ENCODE results near the gene CRTC1. TPM values are rescaled to one million over a fixed set of nuclear protein-coding genes. Genes with fewer than 3 reads are reported as not detected.

Gene CRTC1
- total and polyA plus RNA-seq, 2 of the 13 experiments (the other 11 are each of a cell fraction or from before 2014, with no cell fraction given), result 2.0 to 2.7 TPM

- BruUV-seq (replicated peaks), result no TSS peak
- no peak overlapping the region for H3K4me3 ChIP-seq (replicated peaks in 1 of 3; ENCODE audit: insufficient read depth in 1 of 3, low read depth in 2 of 3, low read length in 3 of 3)
- H2AFZ ChIP-seq (ENCODE audit: low read length), result no peak overlapping the region
- H3K9ac ChIP-seq (ENCODE audit: insufficient read depth, low read depth, low read length), result no peak overlapping the region
- WGBS (ENCODE audit: low lambda C conversion rate), result 80% methylated on average over 1 of the region's 5 CpGs
- TF ChIP-seq ZFP36 (IDR thresholded peaks at IDR 0.05; ENCODE audit: borderline replicate concordance, low read depth, low read length, partially characterized antibody) (peak; percentile 32), STAG1 (CRISPR knock-in tag; IDR thresholded peaks at IDR 0.05) (no peak)
- peaks cover 21% of the 10 kb centered on the region for H3K4me1 ChIP-seq (ENCODE audit: insufficient read depth, low read length)
- DNase-seq (ENCODE audit: low spot score) (no peak), ATAC-seq (no peak), FAIRE-seq (no peak)
- no peaks in the 10 kb centered on the region for H3K27me3 ChIP-seq (ENCODE audit: control insufficient read depth in 1 of 2, insufficient read depth in 2 of 2, low read length in 2 of 2)
- no peak overlapping the region for H3K4me2 ChIP-seq (ENCODE audit: low read depth, low read length)
- H3K9me3 ChIP-seq (ENCODE audit: low read length), result no peaks in the 10 kb centered on the region
- no peaks in the 10 kb centered on the region for H4K20me1 ChIP-seq (ENCODE audit: insufficient read depth, low read length)
- CTCF ChIA-PET (ENCODE audit: low intra/inter-chr PET ratio, low total read pairs), result no interaction called here
- H3K79me2 ChIP-seq (ENCODE audit: insufficient read depth, low read length), result no peaks in the 10 kb centered on the region
- no peak overlapping the region for H3K27ac ChIP-seq (ENCODE audit: extremely low read length, insufficient read depth, low read length)
- POLR2A ChIA-PET, result no interaction called here
- in situ Hi-C loops (cut with HindIII; ENCODE audit: extremely low pct_ligation_motif_present, low pct_unique_long_range_greater_than_20kb), result no loop called here
- intact Hi-C loops (cut with micrococcal nuclease; ENCODE audit: unreplicated experiment), result no loop called here
- peaks cover 1 to 7% of the 10 kb centered on the region in 2 experiments; a peak in 1 of 5 replicates for H3K36me3 ChIP-seq (replicated peaks in 1 of 2; ENCODE audit: control insufficient read depth in 1 of 2, insufficient read depth in 2 of 2, low read length in 2 of 2)
These were observed 62.5 kb downstream of the CRTC1 start for GRCh38 chr19:18745931-18746330.

- peaks cover 1 to 7% of the 10 kb centered on the region in 2 experiments; a peak in 1 of 5 replicates for H3K36me3 ChIP-seq (replicated peaks in 1 of 2; ENCODE audit: control insufficient read depth in 1 of 2, insufficient read depth in 2 of 2, low read length in 2 of 2)
- ChIA-PET CTCF (ENCODE audit: low intra/inter-chr PET ratio, low total read pairs) (no interaction called here), POLR2A (no interaction called here)
- no peak overlapping the region for H3K4me3 ChIP-seq (replicated peaks in 1 of 3; ENCODE audit: insufficient read depth in 1 of 3, low read depth in 2 of 3, low read length in 3 of 3)
- no TSS peak for BruUV-seq (replicated peaks)
- DNase-seq (ENCODE audit: low spot score), result no peak
- no peak overlapping the region for H3K9ac ChIP-seq (ENCODE audit: insufficient read depth, low read depth, low read length)
- no peak for ATAC-seq
- H3K4me2 ChIP-seq (ENCODE audit: low read depth, low read length), result no peak overlapping the region
- in situ Hi-C loops (cut with HindIII; ENCODE audit: extremely low pct_ligation_motif_present, low pct_unique_long_range_greater_than_20kb), result no loop called here
- intact Hi-C loops (cut with micrococcal nuclease; ENCODE audit: unreplicated experiment), result no loop called here
- H3K4me1 ChIP-seq (ENCODE audit: insufficient read depth, low read length), result peaks cover 14% of the 10 kb centered on the region
- 98% methylated on average over 14 of the region's 29 CpGs for WGBS (ENCODE audit: low lambda C conversion rate)
- no peaks in the 10 kb centered on the region for H3K9me3 ChIP-seq (ENCODE audit: low read length)
- H3K79me2 ChIP-seq (ENCODE audit: insufficient read depth, low read length), result no peaks in the 10 kb centered on the region
- TF ChIP-seq CSRNP1 (CRISPR knock-in tag; IDR thresholded peaks at IDR 0.05) (no peak), FOXA3 (CRISPR knock-in tag; IDR thresholded peaks at IDR 0.05) (no peak), ZFP82 (CRISPR knock-in tag; IDR thresholded peaks at IDR 0.05; ENCODE audit: borderline replicate concordance) (no peak), HNF4G (IDR thresholded peaks at IDR 0.05; ENCODE audit: borderline replicate concordance, low read depth, low read length) (no peak), HNF4G (CRISPR knock-in tag; IDR thresholded peaks at IDR 0.05; ENCODE audit: borderline replicate concordance, low read depth) (no peak)
- no peak overlapping the region for H3K27ac ChIP-seq (ENCODE audit: extremely low read length, insufficient read depth, low read length)
- no peaks in the 10 kb centered on the region for H4K20me1 ChIP-seq (ENCODE audit: insufficient read depth, low read length)
- FAIRE-seq, result no peak
- H2AFZ ChIP-seq (ENCODE audit: low read length), result no peak overlapping the region
- H3K27me3 ChIP-seq (ENCODE audit: control insufficient read depth in 1 of 2, insufficient read depth in 2 of 2, low read length in 2 of 2), result no peaks in the 10 kb centered on the region
These were observed 63.2 kb downstream of the CRTC1 start for GRCh38 chr19:18746401-18747325.

Measured in HepG2 (cell line).